Measurements from ENCODE around the gene NSMF. TPM values are rescaled to one million over a fixed set of nuclear protein-coding genes. Genes with fewer than 3 reads are reported as not detected.
A peak's percentile ranks its signal among the peaks of the same experiment; 100 is the strongest.

NSMF gene
- total and polyA plus RNA-seq, 8 donors, result 11.7 to 84.9 (median 41.6) TPM

GRCh38 chr9:137490532-137491186 is 31.5 kb upstream of the NSMF start:
- WGBS, 5 donors, result 90 to 93% (median 92%) methylated on average over 9 of the region's 9 CpGs
- Histone ChIP-seq H3K4me1 (no peaks in the 10 kb centered on the region), H3K27ac (no peak overlapping the region), H3K4me3 (no peak overlapping the region), H3K9me3 (no peaks in the 10 kb centered on the region), H3K27me3 (no peaks in the 10 kb centered on the region), H3K36me3 (peaks cover 0 to 38% (median 23%) of the 10 kb centered on the region in 4 donors)
- intact Hi-C loops (cut with DNase I; ENCODE audit: low total_unique reads), result no loop called here
- DNase-seq, result no peak
- TF ChIP-seq CTCF (IDR thresholded peaks at IDR 0.05), result no peak

GRCh38 chr9:137488906-137489305 is 29.8 kb upstream of the NSMF start:
- H3K9me3 ChIP-seq, result no peaks in the 10 kb centered on the region
- 89 to 96% (median 93%) methylated on average over 6 of the region's 6 CpGs for WGBS, 5 donors
- DNase-seq, result no peak
- H3K27ac ChIP-seq, result no peak overlapping the region
- no peaks in the 10 kb centered on the region for H3K4me1 ChIP-seq
- H3K4me3 ChIP-seq, result no peak overlapping the region
- no peaks in the 10 kb centered on the region for H3K27me3 ChIP-seq
- intact Hi-C loops (cut with DNase I; ENCODE audit: low total_unique reads), result no loop called here
- TF ChIP-seq POLR2AphosphoS5 (IDR thresholded peaks at IDR 0.05) (no peak), POLR2A (IDR thresholded peaks at IDR 0.05) (no peak), CTCF (IDR thresholded peaks at IDR 0.05) (no peak), EP300 (IDR thresholded peaks at IDR 0.05) (no peak)
- H3K36me3 ChIP-seq, result peaks cover 0 to 34% (median 20%) of the 10 kb centered on the region in 4 donors

- WGBS, 5 donors, result 62 to 86% (median 83%) methylated on average over 6 of the region's 6 CpGs
- no peak overlapping the region for H3K4me3 ChIP-seq
- peaks cover 0 to 34% (median 20%) of the 10 kb centered on the region in 4 donors for H3K36me3 ChIP-seq
- no peak overlapping the region for H3K27ac ChIP-seq
- H3K9me3 ChIP-seq, result no peaks in the 10 kb centered on the region
- peak in 1 of 2 donors; percentile 50 for DNase-seq
- TF ChIP-seq CTCF (IDR thresholded peaks at IDR 0.05) (no peak), POLR2AphosphoS5 (IDR thresholded peaks at IDR 0.05) (no peak), POLR2A (IDR thresholded peaks at IDR 0.05) (no peak), EP300 (IDR thresholded peaks at IDR 0.05) (no peak)
- intact Hi-C loops (cut with DNase I; ENCODE audit: low total_unique reads), result no loop called here
- no peaks in the 10 kb centered on the region for H3K27me3 ChIP-seq
- H3K4me1 ChIP-seq, result no peaks in the 10 kb centered on the region
Observed at GRCh38 chr9:137488327-137488653, 29.2 kb upstream of the NSMF start.

GRCh38 chr9:137487454-137488326 is 28.6 kb upstream of the NSMF start:
- Histone ChIP-seq H3K9me3 (no peaks in the 10 kb centered on the region), H3K27ac (no peak overlapping the region), H3K4me1 (peaks cover 0 to under 1% (median under 1%) of the 10 kb centered on the region in 4 donors), H3K36me3 (peaks cover 0 to 34% (median 20%) of the 10 kb centered on the region in 4 donors), H3K4me3 (no peak overlapping the region), H3K27me3 (no peaks in the 10 kb centered on the region)
- 71 to 76% (median 74%) methylated on average over 33 to 41 of the region's 41 CpGs for WGBS, 5 donors
- intact Hi-C loops (cut with DNase I; ENCODE audit: low total_unique reads), result no loop called here
- peak in 1 of 2 donors; percentile 47 for DNase-seq
- TF ChIP-seq POLR2A (IDR thresholded peaks at IDR 0.05), result no peak
- TF ChIP-seq POLR2AphosphoS5 (IDR thresholded peaks at IDR 0.05), result no peak
- TF ChIP-seq CTCF (IDR thresholded peaks at IDR 0.05), result no peak
- no peak for TF ChIP-seq EP300 (IDR thresholded peaks at IDR 0.05)

Measured in stomach (tissue), 9 donors.